Body of pancreas (tissue), 4 donors: ENCODE results near the gene DOCK2. TPM values are rescaled to one million over a fixed set of nuclear protein-coding genes. Genes with fewer than 3 reads are reported as not detected.

ENCODE experiments used
- ATAC-seq: fragments of 150-250 bp; one replicate; pipeline ENCODE4 v1.9.1; 2016
- DNase-seq, 4 donors: peaks; one replicate each; pipeline ENCODE4 v3.0.0-alpha.2; 2019
- H3K27ac ChIP-seq, 4 donors: fragments of 200-600 bp; sonication (generic); 1 replicate in 3 of 4; 2 replicates in 1 of 4; pipeline versions ENCODE4 v1.5.1 to v1.6.1; 2016 to 2019; ENCODE audit warnings: mild to moderate bottlenecking in 1 of 4, mixed read lengths in 1 of 4, moderate library complexity in 1 of 4
- H3K27me3 ChIP-seq, 2 donors: fragments of 200-600 bp; sonication (generic); one replicate each; pipeline ENCODE4 v1.6.0; 2016; ENCODE audit warnings: mild to moderate bottlenecking in 1 of 2
- H3K36me3 ChIP-seq, 2 donors: fragments of 200-600 bp; sonication (generic); replicated peaks in 1 of 2; 2 replicates each; pipeline ENCODE4 v1.5.1; 2016; ENCODE audit warnings: low read depth in 2 of 2; ENCODE audit not compliant: insufficient read depth in 1 of 2
- H3K4me1 ChIP-seq: fragments of 200-600 bp; sonication (generic); one replicate; pipeline ENCODE4 v1.6.0; 2016
- H3K4me3 ChIP-seq, 2 donors: fragments of 200-600 bp; sonication (generic); 1 replicate in 1 of 2; 2 replicates in 1 of 2; pipeline ENCODE4 v1.5.1; 2016 to 2019
- H3K9me3 ChIP-seq, 3 donors: fragments of 200-600 bp; sonication (generic); 1 replicate in 2 of 3; 2 replicates in 1 of 3; pipeline ENCODE4 v1.5.1; 2016
- POLR2A ChIP-seq, 3 donors: fragments of 450-650 bp; IDR thresholded peaks; one replicate each; pipeline ENCODE4 v1.6.1; 2016; ENCODE audit warnings: antibody characterized with exemption in 3 of 3, mild to moderate bottlenecking in 2 of 3
- WGBS, 2 donors: methylation state at CpG; one replicate each; pipeline ENCODE4 v1.1.5; 2017; 5-methylcytosine and 5-hydroxymethylcytosine counted together
- intact Hi-C: fragments of 100-400 bp; cut with DNase I; formaldehyde crosslinking; loops from one replicate; pipeline ENCODE4 v1.15.1; 2023
- total RNA-seq, 2 donors: library from RNA; depleted of rRNA; stranded (reverse); fragments of >200 nt; gene quantifications; one replicate each; pipeline ENCODE4 v1.1.0, GENCODE V29; 2016
- TF ChIP-seq, protein P1 (sequence below), 7 experiments: fragments of 450-650 bp in 4 of 7; fragments of 200-600 bp in 3 of 7; sonication (generic) in 3 of 7; IDR thresholded peaks; one replicate each; pipeline ENCODE4 v1.5.1; 2016 to 2019; ENCODE audit warnings: antibody characterized with exemption in 7 of 7

Gene DOCK2
- total RNA-seq, 2 donors from 2014 or later = 3.1 to 7.6 TPM

DNA sequence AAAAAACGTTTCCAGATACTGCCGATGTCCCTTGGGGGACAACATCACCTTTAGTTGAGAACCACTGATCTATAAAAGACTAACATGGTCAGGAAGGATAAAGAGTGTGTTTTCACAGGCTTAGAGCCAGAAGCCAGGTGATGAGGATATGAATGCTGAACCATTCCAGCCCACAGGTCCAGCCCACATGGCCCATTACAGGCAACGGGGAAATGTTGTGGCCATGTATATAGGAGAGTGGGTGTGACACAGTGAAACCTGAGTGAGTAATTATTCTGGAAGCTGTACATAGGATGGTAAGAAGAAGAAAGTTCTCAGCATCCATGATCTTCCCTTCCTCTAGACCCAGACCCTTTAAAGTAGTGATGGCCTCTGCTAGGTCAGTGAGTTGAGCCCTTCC lies 412.6 kb downstream of the DOCK2 start:
- no peaks in the 10 kb centered on the region for H3K4me1 ChIP-seq
- H3K27me3 ChIP-seq = no peaks in the 10 kb centered on the region
- no peaks in the 10 kb centered on the region for H3K9me3 ChIP-seq
- 79 to 81% methylated on average over 3 of the region's 3 CpGs for WGBS, 2 donors
- ATAC-seq = no peak
- intact Hi-C loops = no loop called here
- no peak overlapping the region for H3K27ac ChIP-seq
- no peak for TF ChIP-seq POLR2A (IDR thresholded peaks at IDR 0.05)
- TF ChIP-seq, protein P1, sequence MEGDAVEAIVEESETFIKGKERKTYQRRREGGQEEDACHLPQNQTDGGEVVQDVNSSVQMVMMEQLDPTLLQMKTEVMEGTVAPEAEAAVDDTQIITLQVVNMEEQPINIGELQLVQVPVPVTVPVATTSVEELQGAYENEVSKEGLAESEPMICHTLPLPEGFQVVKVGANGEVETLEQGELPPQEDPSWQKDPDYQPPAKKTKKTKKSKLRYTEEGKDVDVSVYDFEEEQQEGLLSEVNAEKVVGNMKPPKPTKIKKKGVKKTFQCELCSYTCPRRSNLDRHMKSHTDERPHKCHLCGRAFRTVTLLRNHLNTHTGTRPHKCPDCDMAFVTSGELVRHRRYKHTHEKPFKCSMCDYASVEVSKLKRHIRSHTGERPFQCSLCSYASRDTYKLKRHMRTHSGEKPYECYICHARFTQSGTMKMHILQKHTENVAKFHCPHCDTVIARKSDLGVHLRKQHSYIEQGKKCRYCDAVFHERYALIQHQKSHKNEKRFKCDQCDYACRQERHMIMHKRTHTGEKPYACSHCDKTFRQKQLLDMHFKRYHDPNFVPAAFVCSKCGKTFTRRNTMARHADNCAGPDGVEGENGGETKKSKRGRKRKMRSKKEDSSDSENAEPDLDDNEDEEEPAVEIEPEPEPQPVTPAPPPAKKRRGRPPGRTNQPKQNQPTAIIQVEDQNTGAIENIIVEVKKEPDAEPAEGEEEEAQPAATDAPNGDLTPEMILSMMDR (IDR thresholded peaks at IDR 0.05) = no peak
- no peak for DNase-seq
- no peak overlapping the region for H3K4me3 ChIP-seq
- no peaks in the 10 kb centered on the region for H3K36me3 ChIP-seq

DNA sequence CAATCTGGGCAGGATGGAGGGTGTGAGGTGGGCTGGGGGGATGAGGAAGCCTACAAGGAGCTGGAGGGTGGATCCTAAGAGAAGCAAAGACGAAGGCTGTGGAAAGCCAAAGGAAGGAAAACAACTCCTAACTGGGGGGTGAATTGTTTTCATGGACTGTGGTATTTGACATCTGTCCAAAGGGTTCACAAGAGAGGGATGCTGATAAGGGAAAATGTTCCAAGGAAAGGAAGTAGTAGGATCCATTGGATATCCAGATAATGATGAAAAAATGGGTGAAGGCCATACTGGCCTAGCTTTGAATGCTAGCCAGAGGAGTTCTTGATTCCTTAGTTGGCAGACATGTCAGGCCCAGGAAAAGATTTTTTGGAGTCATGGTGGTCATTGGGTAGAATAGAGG lies 416.8 kb downstream of the DOCK2 start:
- H3K9me3 ChIP-seq = no peaks in the 10 kb centered on the region
- H3K27ac ChIP-seq = no peak overlapping the region
- no peaks in the 10 kb centered on the region for H3K36me3 ChIP-seq
- DNase-seq (no peak), ATAC-seq (no peak)
- intact Hi-C loops = no loop called here
- H3K4me3 ChIP-seq = no peak overlapping the region
- H3K4me1 ChIP-seq = no peaks in the 10 kb centered on the region
- TF ChIP-seq, protein P1 (IDR thresholded peaks at IDR 0.05) = no peak
- TF ChIP-seq POLR2A (IDR thresholded peaks at IDR 0.05) = no peak
- H3K27me3 ChIP-seq = no peaks in the 10 kb centered on the region
- 88 to 91% methylated on average over 1 of the region's 1 CpG for WGBS, 2 donors

DNA sequence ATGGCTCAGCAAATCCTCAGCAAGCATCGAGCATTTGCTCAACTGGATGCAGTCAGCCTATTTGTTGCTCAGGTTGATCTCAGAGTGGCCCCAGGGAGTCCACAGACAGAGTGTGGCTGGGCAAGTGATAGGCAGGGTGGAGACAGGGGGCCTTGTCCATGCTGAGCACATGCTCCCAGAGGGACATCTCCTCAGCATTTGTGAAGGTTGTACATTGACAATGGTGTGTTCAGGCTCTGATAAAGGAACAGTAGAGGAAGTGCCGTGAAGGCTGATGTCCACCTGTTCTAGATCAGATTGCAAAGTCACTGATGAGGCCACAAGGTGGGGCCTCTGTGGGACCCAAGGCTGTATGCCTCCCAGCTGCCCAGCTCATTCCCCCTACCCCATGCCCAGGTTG lies 418.5 kb downstream of the DOCK2 start:
- WGBS, 2 donors = 58 to 76% methylated on average over 2 of the region's 2 CpGs
- H3K4me3 ChIP-seq = no peak overlapping the region
- no peak overlapping the region for H3K27ac ChIP-seq
- intact Hi-C loops = no loop called here
- H3K4me1 ChIP-seq = no peaks in the 10 kb centered on the region
- no peak for DNase-seq
- no peak for ATAC-seq
- H3K36me3 ChIP-seq = no peaks in the 10 kb centered on the region
- no peaks in the 10 kb centered on the region for H3K27me3 ChIP-seq
- TF ChIP-seq, protein P1 (IDR thresholded peaks at IDR 0.05) = no peak
- TF ChIP-seq POLR2A (IDR thresholded peaks at IDR 0.05) = no peak
- H3K9me3 ChIP-seq = no peaks in the 10 kb centered on the region

DNA sequence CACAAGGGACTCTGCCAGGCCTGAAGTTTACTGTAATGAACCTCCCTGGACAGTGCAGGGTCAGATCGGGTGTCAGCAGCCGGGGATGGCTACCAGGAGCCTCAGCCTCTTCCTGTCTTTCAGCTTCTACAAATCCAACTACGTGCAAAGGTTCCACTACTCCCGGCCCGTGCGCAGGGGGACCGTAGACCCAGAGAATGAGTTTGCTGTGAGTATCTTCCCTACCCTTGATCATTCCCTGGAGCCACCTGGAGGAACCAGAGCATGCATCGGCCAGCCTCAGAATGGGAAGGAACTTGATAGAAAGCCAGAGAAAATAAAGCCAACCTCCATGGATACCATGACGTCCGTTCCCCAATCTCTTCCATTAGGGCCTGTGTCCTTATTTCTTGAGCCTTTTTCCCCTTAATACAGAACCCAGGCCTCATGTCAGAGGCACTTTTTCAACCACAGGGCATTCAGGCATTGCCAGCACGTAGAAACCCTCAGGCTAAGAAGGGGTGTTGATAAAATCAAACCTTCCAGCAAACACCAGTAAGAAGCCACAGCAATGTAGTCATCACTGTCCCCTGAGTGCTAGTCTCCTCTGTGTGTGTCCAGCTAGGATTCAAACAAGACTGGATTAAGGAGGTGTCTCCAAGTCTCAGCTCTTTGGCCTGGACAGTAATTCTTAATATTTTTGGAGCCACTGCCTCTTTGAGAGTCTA lies 419.6 kb downstream of the DOCK2 start:
- Histone ChIP-seq H3K36me3 (no peaks in the 10 kb centered on the region), H3K4me3 (no peak overlapping the region), H3K4me1 (no peaks in the 10 kb centered on the region), H3K9me3 (no peaks in the 10 kb centered on the region), H3K27ac (no peak overlapping the region), H3K27me3 (no peaks in the 10 kb centered on the region)
- 80 to 81% methylated on average over 11 of the region's 11 CpGs for WGBS, 2 donors
- intact Hi-C loops = no loop called here
- ATAC-seq (no peak), DNase-seq (no peak)
- TF ChIP-seq POLR2A (IDR thresholded peaks at IDR 0.05) = no peak
- TF ChIP-seq, protein P1 (IDR thresholded peaks at IDR 0.05) = no peak

DNA sequence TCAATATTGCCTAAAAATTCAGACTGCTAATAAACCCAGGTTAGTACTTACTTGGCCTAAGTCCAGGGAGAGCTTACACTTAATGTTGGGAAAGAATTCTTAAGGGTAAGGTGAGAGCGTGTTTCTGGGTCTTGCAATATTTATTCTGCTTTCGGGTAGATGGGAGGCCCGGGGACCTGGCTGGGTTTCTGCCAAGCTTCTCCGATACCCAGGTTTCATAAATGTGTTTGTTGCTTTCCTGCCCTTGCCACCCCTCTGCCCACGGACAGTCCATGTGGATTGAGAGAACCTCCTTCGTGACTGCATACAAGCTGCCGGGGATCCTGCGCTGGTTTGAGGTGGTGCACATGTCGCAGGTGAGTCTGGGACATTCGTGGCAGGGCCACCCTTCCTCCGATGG lies 420.2 kb downstream of the DOCK2 start:
- intact Hi-C loops = no loop called here
- no peaks in the 10 kb centered on the region for H3K27me3 ChIP-seq
- H3K4me3 ChIP-seq = no peak overlapping the region
- no peak for ATAC-seq
- DNase-seq = no peak
- no peaks in the 10 kb centered on the region for H3K4me1 ChIP-seq
- TF ChIP-seq, protein P1 (IDR thresholded peaks at IDR 0.05) = no peak
- TF ChIP-seq POLR2A (IDR thresholded peaks at IDR 0.05) = no peak
- H3K27ac ChIP-seq = no peak overlapping the region
- no peaks in the 10 kb centered on the region for H3K36me3 ChIP-seq
- no peaks in the 10 kb centered on the region for H3K9me3 ChIP-seq
- 58 to 65% methylated on average over 11 of the region's 11 CpGs for WGBS, 2 donors
